SK-N-MC (cell line): ENCODE data around the gene ZNF774.

Experiments
- DNase-seq: peaks from one replicate; pipeline ENCODE4 v3.0.0-alpha.2; 2011; ENCODE audit warnings: low read depth, low spot score
- H3K27ac ChIP-seq: fragments of 200-600 bp; sonication (generic); 2 replicates; pipeline ENCODE4 v1.5.1; 2016; ENCODE audit warnings: mixed run types
- H3K36me3 ChIP-seq: fragments of 200-600 bp; sonication (generic); 2 replicates; pipeline ENCODE4 v1.6.1; 2017; ENCODE audit warnings: antibody characterized with exemption, low read length, mixed read lengths; ENCODE audit not compliant: insufficient read depth
- H3K4me3 ChIP-seq: fragments of 200-600 bp; sonication (generic); 2 replicates; pipeline ENCODE4 v1.5.1; 2016
- H3K9ac ChIP-seq: fragments of 200-600 bp; sonication (generic); 2 replicates; pipeline ENCODE4 v1.8.0; 2017; ENCODE audit warnings: mixed run types, mixed read lengths; ENCODE audit not compliant: insufficient read length
- H3K9me3 ChIP-seq: fragments of 200-600 bp; sonication (generic); 2 replicates; pipeline ENCODE4 v1.6.1; 2017; ENCODE audit warnings: low read depth, mild to moderate bottlenecking, antibody characterized with exemption, low read length, moderate library complexity, mixed read lengths
- EZH2 ChIP-seq: fragments of 200-600 bp; sonication (generic); IDR thresholded peaks from one replicate; pipeline ENCODE4 v1.6.1; 2017; ENCODE audit warnings: antibody characterized with exemption
- FOXP2 ChIP-seq: optimal IDR thresholded peaks from 2 replicates; pipeline ENCODE3; 2011; ENCODE audit warnings: mild to moderate bottlenecking, moderate library complexity; ENCODE audit not compliant: insufficient read depth; ENCODE audit errors: extremely low read length, control extremely low read depth
- POLR2AphosphoS5 ChIP-seq: IDR thresholded peaks from 2 replicates; pipeline ENCODE4 v1.6.1; 2012; ENCODE audit warnings: mild to moderate bottlenecking, low read depth, low read length, borderline replicate concordance

The ZNF774 gene

DNA sequence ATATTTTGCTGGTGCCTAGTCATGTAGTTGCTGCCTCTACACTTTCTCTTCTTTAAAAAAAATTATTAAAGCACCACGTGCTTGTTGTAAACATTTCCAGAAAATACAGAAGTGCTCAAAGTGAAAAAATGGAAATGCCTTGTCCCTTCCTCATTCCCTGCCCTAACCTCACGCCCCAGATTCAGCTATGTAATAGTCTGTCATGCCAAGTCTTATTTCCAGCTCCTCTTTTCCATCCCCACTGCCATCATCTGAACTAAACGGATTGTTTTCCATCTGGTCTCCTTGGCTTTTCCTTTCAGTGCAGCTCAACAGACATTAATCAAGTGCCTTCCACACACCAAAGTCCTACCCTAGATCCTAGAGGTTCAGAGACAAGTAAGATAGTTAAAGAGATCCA is 15.5 kb downstream of the ZNF774 start:
- no peaks in the 10 kb centered on the region for H3K36me3 ChIP-seq
- H3K9ac ChIP-seq: no peak overlapping the region
- no peak overlapping the region for H3K27ac ChIP-seq
- TF ChIP-seq EZH2 (no peak), POLR2AphosphoS5 (no peak), FOXP2 (no peak)
- H3K4me3 ChIP-seq: no peak overlapping the region
- DNase-seq: no peak
- no peaks in the 10 kb centered on the region for H3K9me3 ChIP-seq

DNA sequence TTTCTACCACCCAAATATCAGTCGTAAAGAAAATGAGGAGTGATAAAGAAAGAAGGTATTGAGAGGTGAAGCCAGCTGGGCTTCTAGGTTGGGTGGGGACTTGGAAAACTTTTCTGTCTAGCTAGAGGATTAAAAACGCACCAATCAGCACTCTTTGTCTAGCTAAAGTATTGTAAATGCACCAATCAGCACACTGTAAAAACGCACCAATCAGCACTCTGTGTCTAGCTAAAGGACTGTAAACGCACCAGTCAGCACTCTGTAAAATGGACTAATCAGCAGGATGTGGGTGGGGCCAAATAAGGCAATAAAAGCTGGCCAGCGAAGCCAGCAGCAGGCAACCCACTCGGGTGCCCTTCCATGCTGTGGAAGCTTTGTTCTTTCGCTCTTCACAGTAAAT is 23.0 kb downstream of the ZNF774 start:
- Histone ChIP-seq H3K9me3 (no peaks in the 10 kb centered on the region), H3K9ac (no peak overlapping the region), H3K36me3 (no peaks in the 10 kb centered on the region), H3K27ac (no peak overlapping the region), H3K4me3 (no peak overlapping the region)
- DNase-seq: no peak
- no peak for TF ChIP-seq EZH2
- no peak for TF ChIP-seq POLR2AphosphoS5
- no peak for TF ChIP-seq FOXP2

DNA sequence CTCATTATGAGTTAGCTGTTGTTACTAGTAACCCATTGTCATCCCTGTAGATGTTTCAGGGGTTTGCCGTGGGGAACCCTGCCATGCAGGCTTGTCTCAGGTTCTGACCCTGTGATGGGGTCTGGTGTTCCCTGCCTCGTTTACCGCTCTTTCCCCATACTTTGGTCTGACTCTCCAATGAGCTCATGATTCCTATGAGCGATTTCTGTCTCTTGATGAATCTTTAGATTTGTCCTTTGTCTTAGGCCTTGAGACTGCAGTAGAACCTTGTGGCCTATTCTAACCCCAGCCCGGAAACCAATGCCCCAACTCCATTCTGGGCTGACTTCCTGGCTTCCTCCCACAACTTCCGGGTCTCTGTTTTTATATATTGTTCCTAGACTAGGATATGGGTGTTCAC is 24.7 kb downstream of the ZNF774 start:
- TF ChIP-seq EZH2: no peak
- Histone ChIP-seq H3K9ac (no peak overlapping the region), H3K9me3 (no peaks in the 10 kb centered on the region), H3K27ac (no peak overlapping the region), H3K36me3 (no peaks in the 10 kb centered on the region), H3K4me3 (no peak overlapping the region)
- DNase-seq: no peak

DNA sequence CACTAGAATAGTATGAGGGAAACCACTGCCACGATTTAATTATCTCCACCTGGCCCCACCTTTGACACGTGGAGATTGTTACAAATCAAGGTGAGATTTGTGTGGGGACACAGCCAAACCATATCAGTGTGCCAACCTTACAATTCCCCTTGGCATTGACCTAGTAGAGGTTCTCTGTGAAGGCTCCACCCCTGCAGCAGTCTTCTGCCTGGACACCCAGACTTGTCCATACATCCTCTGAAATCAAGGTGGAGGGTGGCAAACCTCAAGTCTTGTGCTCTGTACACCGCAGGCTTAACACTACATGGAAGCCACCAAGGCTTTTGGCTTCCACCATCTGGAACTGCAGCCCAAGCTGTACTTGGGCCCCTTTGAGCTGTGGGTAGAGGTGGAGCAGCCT is 27.2 kb downstream of the ZNF774 start:
- Histone ChIP-seq H3K9me3 (no peaks in the 10 kb centered on the region), H3K4me3 (no peak overlapping the region), H3K36me3 (no peaks in the 10 kb centered on the region), H3K9ac (no peak overlapping the region), H3K27ac (no peak overlapping the region)
- TF ChIP-seq EZH2 (no peak), POLR2AphosphoS5 (no peak), FOXP2 (no peak)
- DNase-seq: no peak

DNA sequence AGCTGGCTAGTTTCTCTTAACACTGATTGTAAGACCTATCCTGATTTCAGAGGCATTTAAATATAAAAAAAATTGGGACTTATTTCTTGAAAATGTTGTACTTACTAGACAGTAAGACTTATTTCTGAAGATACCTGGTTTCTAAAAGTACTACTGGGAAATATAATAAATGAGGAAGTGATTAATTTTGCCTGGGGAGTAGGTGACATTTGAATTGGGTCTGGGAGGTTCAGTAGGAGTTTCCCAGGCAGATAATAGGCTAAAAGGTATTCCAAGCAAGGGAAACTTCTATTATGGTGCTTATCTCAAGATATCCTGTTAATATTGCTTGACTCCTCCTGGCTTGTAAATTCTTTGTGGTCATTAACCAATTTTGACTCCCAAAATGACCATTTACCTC is 29.4 kb downstream of the ZNF774 start:
- Histone ChIP-seq H3K36me3 (no peaks in the 10 kb centered on the region), H3K27ac (no peak overlapping the region), H3K9ac (no peak overlapping the region), H3K9me3 (no peaks in the 10 kb centered on the region), H3K4me3 (no peak overlapping the region)
- no peak for DNase-seq
- TF ChIP-seq FOXP2 (no peak), EZH2 (no peak), POLR2AphosphoS5 (no peak)

DNA sequence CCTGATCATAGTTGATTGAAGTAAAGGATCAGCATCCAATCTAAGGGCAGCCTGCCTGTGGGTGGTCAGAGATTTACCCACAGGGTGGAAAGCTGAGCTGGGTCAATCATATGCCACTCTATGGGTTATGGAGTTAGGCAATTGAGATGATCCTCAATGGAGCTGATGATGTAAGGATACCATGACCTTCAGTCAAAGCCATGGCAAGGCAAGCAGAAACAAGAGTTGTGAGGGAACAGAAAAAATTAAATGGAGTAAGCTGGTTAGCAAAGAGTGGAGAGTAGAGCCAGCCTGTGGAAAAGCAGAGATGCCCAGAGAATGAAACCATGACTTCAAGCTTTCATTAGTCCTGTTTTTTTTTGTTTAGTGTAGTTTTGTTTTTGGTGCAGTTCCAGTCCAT is 30.2 kb downstream of the ZNF774 start:
- Histone ChIP-seq H3K9me3 (no peaks in the 10 kb centered on the region), H3K4me3 (no peak overlapping the region), H3K36me3 (no peaks in the 10 kb centered on the region), H3K9ac (no peak overlapping the region), H3K27ac (no peak overlapping the region)
- no peak for TF ChIP-seq FOXP2
- TF ChIP-seq EZH2: no peak
- no peak for TF ChIP-seq POLR2AphosphoS5
- DNase-seq: no peak

DNA sequence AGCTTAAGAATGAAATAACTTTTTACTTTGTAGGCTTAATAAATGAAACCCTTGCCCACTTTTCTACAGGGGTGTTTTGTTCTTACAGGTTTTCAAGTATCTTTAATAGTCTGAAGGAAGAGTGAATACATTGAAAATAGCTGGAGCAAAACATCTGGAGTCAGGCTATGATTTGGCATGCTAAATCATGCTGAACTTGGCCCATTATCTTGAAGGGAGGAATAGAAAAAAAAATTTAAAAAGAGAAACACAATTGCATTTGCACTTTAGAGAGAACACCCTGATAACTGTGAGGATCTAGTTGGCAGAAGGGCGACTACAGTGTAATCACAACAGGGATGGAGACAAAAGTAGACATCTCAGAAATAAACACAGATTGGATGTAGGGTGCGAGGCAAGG is 34.1 kb downstream of the ZNF774 start:
- no peak overlapping the region for H3K9ac ChIP-seq
- H3K36me3 ChIP-seq: peaks cover 7% of the 10 kb centered on the region; the same call in 1 of the 2 replicates
- no peak overlapping the region for H3K27ac ChIP-seq
- DNase-seq: no peak
- no peaks in the 10 kb centered on the region for H3K9me3 ChIP-seq
- no peak overlapping the region for H3K4me3 ChIP-seq
- TF ChIP-seq FOXP2 (no peak), POLR2AphosphoS5 (no peak), EZH2 (no peak)

DNA sequence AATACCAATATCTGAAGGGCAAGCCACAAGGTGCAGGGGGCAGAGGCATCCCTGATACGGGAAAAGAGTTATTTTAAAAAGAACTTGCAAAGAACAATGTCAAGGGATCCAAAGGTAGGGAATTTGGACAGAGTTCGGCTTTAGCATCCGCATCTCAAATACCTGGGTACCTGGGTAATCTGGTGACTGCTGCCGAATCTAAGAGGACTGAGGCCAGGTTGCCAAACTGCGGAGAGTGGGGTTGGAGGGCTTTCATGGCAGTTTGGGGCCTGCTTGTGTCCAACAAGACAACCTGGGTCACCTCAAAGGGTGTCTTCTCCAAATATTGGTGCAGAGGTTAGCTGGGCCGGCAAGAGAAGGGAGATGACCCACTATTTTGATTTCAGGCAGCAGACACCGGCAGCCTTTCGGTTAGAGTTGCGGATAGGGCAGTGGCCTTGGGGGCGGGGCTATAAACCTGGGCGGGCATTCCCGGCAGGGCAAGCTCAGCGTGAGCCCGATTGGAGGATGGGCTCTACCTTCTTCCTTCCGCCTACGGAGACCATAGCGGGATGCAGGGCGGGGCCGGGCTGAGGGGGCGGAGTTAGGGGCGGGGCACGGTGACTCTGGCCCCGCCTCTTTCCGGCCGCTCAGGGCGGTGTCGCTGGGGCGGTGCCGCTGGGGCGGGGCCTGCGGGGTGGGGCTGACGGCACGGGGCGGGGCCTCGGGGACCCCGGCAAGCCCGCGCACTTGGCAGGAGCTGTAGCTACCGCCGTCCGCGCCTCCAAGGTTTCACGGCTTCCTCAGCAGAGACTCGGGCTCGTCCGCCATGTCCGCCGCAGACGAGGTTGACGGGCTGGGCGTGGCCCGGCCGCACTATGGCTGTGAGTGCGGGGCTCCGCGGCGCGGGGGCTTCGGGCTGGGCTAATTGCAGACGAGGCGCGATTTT is 35.7 kb downstream of the ZNF774 start, which contains the start of gene IQGAP1:
IQGAP1 (plus strand) TSS at position 709 of the 928 bp plus-strand sequence; CDS start at position 809, 100 bp downstream.
- DNase-seq: peak; percentile 77
- Histone ChIP-seq H3K4me3 (peak within 1 kb of the TSS; percentile 85), H3K27ac (peak within 1 kb of the TSS; percentile 73; the same call in 1 of the 2 replicates), H3K9me3 (no peaks in the 10 kb centered on the region), H3K9ac (peak within 1 kb of the TSS; percentile 90), H3K36me3 (peaks cover 11% of the 10 kb centered on the region; the same call in 1 of the 2 replicates)
- TF ChIP-seq FOXP2 (peak; percentile 27), POLR2AphosphoS5 (peak; percentile 90), EZH2 (no peak)
